Measurements from ENCODE around the gene LDLRAP1. TPM values are rescaled to one million over a fixed set of nuclear protein-coding genes. Genes with fewer than 3 reads are reported as not detected.
"Not testable (repeated sequence)": the region's sequence is repeated elsewhere in the genome, so short reads cannot be mapped to it uniquely, and the experiment has no call there.

The LDLRAP1 gene
- total RNA-seq: 10 to 100 TPM; 19.1 to 19.7 TPM

- Mint-ChIP-seq H3K9me3 (no peaks in the 10 kb centered on the region), H3K4me3 (peak within 1 kb of the TSS; percentile 86), H3K27me3 (ENCODE audit: low read depth) (no peaks in the 10 kb centered on the region), H3K4me1 (ENCODE audit: low read depth) (peaks cover 37% of the 10 kb centered on the region), H3K27ac (peak within 1 kb of the TSS; percentile 64), H3K36me3 (ENCODE audit: low read depth) (no peaks in the 10 kb centered on the region)
- CTCF ChIA-PET: interaction anchor here (3.4 kb wide), 1 partner anchor 29 kb away, joined by 12 read pairs; no protein-coding TSS in a partner anchor
- intact Hi-C loops (cut with micrococcal nuclease): no loop called here
- peak; percentile 66 for DNase-seq
Observed at GRCh38 chr1:25543425-25544242, at the start of gene LDLRAP1. Gene LDLRAP1 (plus strand): TSS chr1:25543606. CDS start chr1:25543699, 93 bp downstream.

- no peak for DNase-seq
- Mint-ChIP-seq H3K4me1 (ENCODE audit: low read depth) (no peaks in the 10 kb centered on the region), H3K9me3 (no peaks in the 10 kb centered on the region), H3K27me3 (ENCODE audit: low read depth) (no peaks in the 10 kb centered on the region), H3K36me3 (ENCODE audit: low read depth) (peaks cover 14% of the 10 kb centered on the region), H3K4me3 (no peak overlapping the region), H3K27ac (no peak overlapping the region)
- intact Hi-C loops (cut with micrococcal nuclease): no loop called here
- CTCF ChIA-PET: interaction anchor here (0.5 to 1.5 kb wide), 2 partner anchors 37 to 503 kb away, joined by 3 read pairs; partner anchors contain the start of gene PAFAH2
Observed at GRCh38 chr1:25494952-25495351, 48.5 kb upstream of the LDLRAP1 start.

GRCh38 chr1:25500694-25501093 lies 42.7 kb upstream of the LDLRAP1 start:
- H3K4me1 Mint-ChIP-seq (ENCODE audit: low read depth): peaks cover 22% of the 10 kb centered on the region
- H3K4me3 Mint-ChIP-seq: no peak overlapping the region
- H3K36me3 Mint-ChIP-seq (ENCODE audit: low read depth): peaks cover 4% of the 10 kb centered on the region
- no peaks in the 10 kb centered on the region for H3K9me3 Mint-ChIP-seq
- H3K27me3 Mint-ChIP-seq (ENCODE audit: low read depth): no peaks in the 10 kb centered on the region
- peak overlapping the region; percentile 9 for H3K27ac Mint-ChIP-seq
- intact Hi-C loops (cut with micrococcal nuclease): no loop called here
- DNase-seq: no peak
- CTCF ChIA-PET: interaction anchor here (6.9 kb wide), 1 partner anchor 19 kb away, joined by 54 read pairs; no protein-coding TSS in a partner anchor

GRCh38 chr1:25501235-25502058 lies 42.0 kb upstream of the LDLRAP1 start:
- peaks cover 29% of the 10 kb centered on the region for H3K4me1 Mint-ChIP-seq (ENCODE audit: low read depth)
- intact Hi-C loops (cut with micrococcal nuclease): no loop called here
- DNase-seq: peak; percentile 60
- H3K4me3 Mint-ChIP-seq: no peak overlapping the region
- no peaks in the 10 kb centered on the region for H3K27me3 Mint-ChIP-seq (ENCODE audit: low read depth)
- H3K36me3 Mint-ChIP-seq (ENCODE audit: low read depth): peaks cover 4% of the 10 kb centered on the region
- H3K9me3 Mint-ChIP-seq: no peaks in the 10 kb centered on the region
- peak overlapping the region; percentile 36 for H3K27ac Mint-ChIP-seq
- CTCF ChIA-PET: interaction anchor here (1.3 to 6.9 kb wide), 2 partner anchors 10 to 18 kb away, joined by 5 to 54 read pairs; no protein-coding TSS in a partner anchor

- no peaks in the 10 kb centered on the region for H3K27me3 Mint-ChIP-seq (ENCODE audit: low read depth)
- CTCF ChIA-PET: interaction anchor here (0.9 to 6.9 kb wide), 4 partner anchors 17 to 697 kb away, joined by 3 to 54 read pairs (median 3); no protein-coding TSS in a partner anchor
- H3K27ac Mint-ChIP-seq: peak overlapping the region; percentile 69
- DNase-seq: no peak
- intact Hi-C loops (cut with micrococcal nuclease): no loop called here
- peaks cover 2% of the 10 kb centered on the region for H3K36me3 Mint-ChIP-seq (ENCODE audit: low read depth)
- peaks cover 40% of the 10 kb centered on the region for H3K4me1 Mint-ChIP-seq (ENCODE audit: low read depth)
- no peak overlapping the region for H3K4me3 Mint-ChIP-seq
- no peaks in the 10 kb centered on the region for H3K9me3 Mint-ChIP-seq
Observed at GRCh38 chr1:25502957-25503356, 40.4 kb upstream of the LDLRAP1 start.

GRCh38 chr1:25503551-25504426 lies 39.6 kb upstream of the LDLRAP1 start:
- Mint-ChIP-seq H3K36me3 (ENCODE audit: low read depth) (no peaks in the 10 kb centered on the region), H3K4me1 (ENCODE audit: low read depth) (peaks cover 40% of the 10 kb centered on the region), H3K4me3 (no peak overlapping the region), H3K27me3 (ENCODE audit: low read depth) (no peaks in the 10 kb centered on the region), H3K27ac (peak overlapping the region; percentile 65), H3K9me3 (no peaks in the 10 kb centered on the region)
- intact Hi-C loops (cut with micrococcal nuclease): loop anchor here (1.0 to 2.0 kb wide), 2 partner anchors 17 to 307 kb away; no protein-coding TSS in a partner anchor
- CTCF ChIA-PET: interaction anchor here (0.6 to 6.9 kb wide), 13 partner anchors 10 to 1122 kb away, joined by 3 to 54 read pairs (median 3); no protein-coding TSS in a partner anchor
- peak; percentile 86 for DNase-seq

- intact Hi-C loops (cut with micrococcal nuclease): loop anchor here (1.0 to 2.0 kb wide), 2 partner anchors 15 to 306 kb away; no protein-coding TSS in a partner anchor
- H3K27ac Mint-ChIP-seq: no peak overlapping the region
- CTCF ChIA-PET: interaction anchor here (0.5 to 6.9 kb wide), 9 partner anchors 15 to 1967 kb away, joined by 3 to 54 read pairs (median 3); no protein-coding TSS in a partner anchor
Observed at GRCh38 chr1:25504706-25505595, 38.5 kb upstream of the LDLRAP1 start.

GRCh38 chr1:25505656-25506385 lies 37.6 kb upstream of the LDLRAP1 start:
- Mint-ChIP-seq H3K4me1 (ENCODE audit: low read depth) (peaks cover 40% of the 10 kb centered on the region), H3K9me3 (no peaks in the 10 kb centered on the region), H3K27me3 (ENCODE audit: low read depth) (no peaks in the 10 kb centered on the region), H3K27ac (no peak overlapping the region), H3K4me3 (no peak overlapping the region), H3K36me3 (ENCODE audit: low read depth) (no peaks in the 10 kb centered on the region)
- CTCF ChIA-PET: interaction anchor here (0.5 to 6.9 kb wide), 8 partner anchors 11 to 1968 kb away, joined by 3 to 54 read pairs (median 3); no protein-coding TSS in a partner anchor
- intact Hi-C loops (cut with micrococcal nuclease): loop anchor here (2.0 kb wide), 1 partner anchor 305 kb away; no protein-coding TSS in a partner anchor
- DNase-seq: no peak

More at GRCh38 chr1:25504706-25505595, 38.5 kb upstream of the LDLRAP1 start:
- no peak overlapping the region for H3K4me3 Mint-ChIP-seq
- H3K4me1 Mint-ChIP-seq (ENCODE audit: low read depth): peaks cover 40% of the 10 kb centered on the region
- DNase-seq: no peak
- no peaks in the 10 kb centered on the region for H3K9me3 Mint-ChIP-seq
- no peaks in the 10 kb centered on the region for H3K27me3 Mint-ChIP-seq (ENCODE audit: low read depth)
- no peaks in the 10 kb centered on the region for H3K36me3 Mint-ChIP-seq (ENCODE audit: low read depth)

GRCh38 chr1:25506566-25507463 lies 36.6 kb upstream of the LDLRAP1 start:
- H3K9me3 Mint-ChIP-seq; intact Hi-C loops (cut with micrococcal nuclease); H3K27me3 Mint-ChIP-seq (ENCODE audit: low read depth); H3K36me3 Mint-ChIP-seq (ENCODE audit: low read depth); H3K27ac Mint-ChIP-seq: not testable (repeated sequence)
- peak; percentile 58 for DNase-seq
- CTCF ChIA-PET: interaction anchor here (0.7 to 6.9 kb wide), 4 partner anchors 10 to 107 kb away, joined by 3 to 54 read pairs (median 8); no protein-coding TSS in a partner anchor
- Mint-ChIP-seq H3K4me1 (ENCODE audit: low read depth) (peaks cover 40% of the 10 kb centered on the region), H3K4me3 (peak overlapping the region; percentile 62)

All from activated naive CD4-positive, alpha-beta T cell treated with anti-CD3 and anti-CD28 coated beads for 36 hours (primary cell).